ENCODE results near the gene RBBP4.

RBBP4 gene

DNA sequence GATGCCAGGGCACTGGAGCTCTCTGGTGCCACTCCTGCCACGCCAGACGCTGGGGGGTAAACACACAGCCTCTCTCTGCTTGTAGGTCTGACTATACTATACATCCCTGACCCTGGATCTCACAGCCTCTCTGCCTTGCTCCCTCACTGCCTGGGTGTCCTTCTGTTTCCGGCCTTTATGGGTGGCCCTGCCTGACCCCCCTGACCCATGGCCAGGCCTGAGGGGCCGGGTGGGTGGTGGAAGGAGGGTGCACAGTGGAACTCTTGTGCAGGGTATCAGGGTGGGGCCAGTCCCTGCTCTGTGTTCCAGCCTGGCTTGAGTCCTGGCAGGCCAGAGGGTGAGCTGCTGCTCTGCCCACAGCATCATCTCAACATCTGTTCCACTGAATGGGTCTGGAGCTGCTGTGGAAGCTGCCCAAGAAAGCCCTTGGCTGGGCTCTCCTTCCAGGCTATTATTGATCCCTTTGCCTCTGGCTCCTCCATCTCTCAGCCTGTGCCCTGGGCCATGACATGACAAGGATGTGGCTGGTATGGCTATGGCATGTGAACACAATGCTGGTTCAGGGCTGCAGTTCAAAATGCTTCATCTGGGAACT, 68.8 kb downstream of the RBBP4 start:
- DNase-seq (ENCODE audit: low spot score), result no peak

DNA sequence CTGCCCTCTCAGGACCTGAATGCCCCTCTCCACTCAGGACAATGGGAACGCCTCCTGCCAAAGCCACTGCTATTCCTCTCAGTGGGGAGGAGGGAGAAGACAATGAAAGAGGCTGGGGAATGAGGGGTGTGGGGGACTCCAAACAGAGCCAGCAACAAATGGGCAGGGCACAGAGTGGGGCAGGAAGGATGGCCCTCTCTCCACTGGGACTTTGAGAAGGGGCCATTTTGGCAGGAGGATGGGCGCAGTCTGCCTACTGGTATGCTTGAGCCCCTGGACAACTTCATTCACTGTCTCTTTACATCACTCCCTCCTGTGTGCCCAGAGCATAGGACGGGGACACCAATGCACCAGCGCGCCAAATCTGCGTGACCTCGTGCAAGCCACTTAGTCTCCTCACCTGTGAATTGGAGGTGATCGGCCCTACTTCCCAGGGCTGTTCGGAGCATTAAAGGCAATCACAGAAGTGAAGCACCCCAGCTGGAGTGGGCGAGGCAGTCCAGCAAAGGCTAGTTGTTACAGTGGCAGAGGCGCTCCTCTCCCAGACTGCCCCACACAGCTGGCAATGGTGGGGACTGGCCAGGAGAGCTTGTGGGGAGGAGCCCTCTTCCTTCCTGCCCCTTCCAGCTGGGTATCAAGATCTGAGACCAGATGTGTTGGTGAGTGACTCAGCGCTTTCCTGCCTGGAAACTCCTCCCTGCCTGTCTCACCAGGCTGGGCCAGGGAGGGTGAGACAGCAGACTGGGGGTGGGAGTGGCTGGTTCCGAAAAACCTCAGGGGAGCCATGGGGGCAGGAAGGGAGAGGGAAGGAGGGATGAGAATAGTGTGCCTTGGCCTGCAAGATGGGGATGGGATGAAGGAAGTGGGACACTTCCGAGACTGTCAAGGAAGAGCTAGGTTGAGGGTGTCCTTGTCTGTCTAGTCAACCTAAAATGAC, 73.9 kb downstream of the RBBP4 start:
- DNase-seq (ENCODE audit: low spot score), result peak; percentile 60

DNA sequence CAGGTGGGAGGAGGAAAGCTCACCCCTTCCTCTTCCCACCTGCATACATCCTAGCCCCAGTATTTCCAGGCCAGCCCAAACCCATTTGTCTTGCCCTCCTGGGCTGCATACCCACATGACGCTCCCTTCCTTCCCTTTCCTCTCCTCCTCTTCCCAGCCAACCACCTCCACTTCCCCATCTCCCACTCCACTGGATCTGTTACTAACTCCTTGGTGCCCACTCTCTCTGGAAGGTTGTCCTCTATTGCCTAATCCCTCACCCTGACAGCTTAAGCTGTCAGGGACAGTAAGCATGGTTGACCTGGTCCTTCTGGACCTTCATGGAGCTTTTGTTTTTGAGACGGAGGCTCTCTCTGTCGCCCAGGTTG, 74.6 kb downstream of the RBBP4 start:
- no peak for DNase-seq (ENCODE audit: low spot score)

DNA sequence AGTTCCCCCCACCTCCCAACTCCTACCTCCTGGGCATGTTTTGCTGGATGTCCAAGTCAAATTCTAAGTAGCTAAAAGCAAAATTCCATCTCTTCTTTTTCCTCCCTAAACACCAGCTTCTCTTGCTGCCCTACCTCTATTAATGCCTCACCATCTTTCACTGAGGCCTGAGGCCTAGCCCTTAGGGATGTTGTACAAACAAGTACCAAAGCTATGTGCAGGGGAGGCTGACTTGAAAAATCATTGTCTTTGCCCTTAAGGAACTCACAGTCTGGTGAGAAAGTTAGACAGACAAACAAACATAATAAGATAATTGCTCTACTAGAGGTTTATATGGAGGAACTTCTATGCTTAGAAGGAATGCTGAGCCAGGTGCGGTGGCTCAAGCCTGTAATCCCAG, 76.9 kb downstream of the RBBP4 start:
- no peak for DNase-seq (ENCODE audit: low spot score)

DNA sequence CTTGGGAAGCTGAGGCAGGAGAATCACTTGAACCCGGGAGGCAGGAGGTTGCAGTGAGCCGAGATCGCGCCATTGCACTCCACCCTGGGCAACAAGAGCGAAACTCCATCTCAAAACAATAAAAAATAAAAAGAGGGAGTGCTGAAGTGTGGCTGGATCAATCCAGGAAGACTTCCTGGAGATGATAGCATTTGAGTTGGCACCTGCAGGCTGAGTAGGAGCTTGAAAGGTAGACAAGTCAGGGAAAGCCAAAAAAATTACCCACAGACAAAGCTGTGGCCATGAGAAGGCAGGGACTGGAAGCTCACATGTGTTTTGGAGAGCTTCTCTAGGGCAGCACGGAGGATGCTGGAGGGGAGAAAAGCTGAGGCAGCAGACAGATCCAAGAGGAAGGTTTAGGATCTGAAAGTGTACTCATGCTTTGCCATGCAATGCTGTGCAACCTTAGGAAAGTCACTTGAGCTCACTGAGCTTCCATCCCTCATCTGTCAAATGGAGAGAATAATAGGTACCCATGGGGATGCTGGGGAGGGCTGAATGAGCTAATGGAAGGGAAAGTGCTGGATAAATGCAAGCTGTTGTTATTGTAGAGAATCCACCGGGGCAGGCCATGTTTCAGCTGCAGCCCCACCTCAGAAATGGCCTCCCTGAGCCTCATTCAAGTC, 77.5 kb downstream of the RBBP4 start:
- no peak for DNase-seq (ENCODE audit: low spot score)

DNA sequence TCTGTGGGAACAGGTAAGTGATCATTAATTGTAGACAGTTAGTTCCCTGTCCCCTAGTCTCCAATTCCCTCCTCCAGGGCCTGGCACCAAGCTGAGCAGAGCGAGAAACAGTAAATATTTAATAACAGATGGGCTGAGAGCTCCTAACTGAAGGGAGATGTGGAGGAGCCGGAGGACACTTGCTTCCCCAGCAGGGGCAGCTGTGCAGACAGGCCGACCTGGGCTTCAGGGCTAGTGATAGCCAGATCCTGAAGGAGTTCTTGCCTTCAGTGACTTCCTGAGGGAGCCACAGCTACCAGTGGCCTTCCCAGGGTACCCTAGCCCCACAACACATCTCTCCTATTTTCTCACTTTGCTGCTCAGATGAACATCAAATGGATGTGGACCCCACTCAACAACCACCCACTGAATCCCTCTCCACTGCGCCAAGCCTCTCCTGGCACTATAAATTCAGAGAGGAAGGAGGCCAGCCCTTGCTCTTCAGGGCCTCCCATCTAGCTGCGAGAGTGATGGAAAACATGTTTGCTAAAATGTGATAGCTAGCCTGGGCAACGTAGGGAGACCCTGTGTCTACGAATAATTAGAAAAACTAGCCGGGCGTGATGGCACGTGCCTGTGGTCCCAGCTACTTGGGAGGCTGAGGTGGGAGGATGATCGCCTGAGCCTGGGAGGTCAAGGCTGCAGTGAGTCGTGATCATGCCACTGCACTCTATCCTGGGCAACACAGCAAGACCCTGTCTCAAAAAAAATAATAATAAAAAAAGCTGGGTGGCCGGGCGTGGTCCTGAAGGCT, 78.4 kb downstream of the RBBP4 start:
- DNase-seq (ENCODE audit: low spot score), result no peak

DNA sequence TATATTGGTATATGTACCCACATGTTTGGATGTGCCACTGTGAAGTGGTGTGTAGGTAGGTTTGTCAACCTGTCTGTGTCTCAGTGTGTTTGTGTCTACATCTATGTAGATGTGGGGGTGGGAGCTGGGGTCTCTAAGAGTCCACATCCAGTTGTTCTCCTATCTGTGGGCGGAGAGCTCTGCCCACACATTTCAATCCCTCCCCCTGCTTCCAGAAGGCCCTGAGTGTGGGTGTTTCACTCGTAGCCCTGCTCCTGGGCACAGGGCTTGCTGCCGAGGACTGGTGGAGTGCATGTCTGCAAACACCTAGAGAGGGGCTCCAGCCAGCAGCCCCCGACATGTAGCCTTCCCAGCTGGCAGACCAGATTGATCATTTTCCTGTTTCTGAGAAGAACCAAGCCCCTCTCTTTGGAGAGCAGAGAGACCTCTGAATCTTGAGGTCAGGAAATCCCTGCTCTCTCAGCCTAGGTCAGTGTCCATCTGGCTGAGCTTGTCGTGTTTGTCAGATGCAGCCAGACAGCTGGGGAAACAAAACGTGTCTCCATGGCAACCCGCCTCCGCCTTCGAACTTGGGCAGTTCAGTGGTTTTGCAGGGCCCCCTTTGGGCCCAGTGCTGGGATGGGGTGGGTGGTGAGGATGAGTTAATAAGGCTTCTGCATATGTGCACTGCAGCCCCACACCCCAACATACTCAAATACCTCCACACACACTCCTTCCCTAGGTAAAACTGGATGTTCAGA, 82.7 kb downstream of the RBBP4 start:
- DNase-seq (ENCODE audit: low spot score), result no peak

Data from COLO829 (cell line).